GM19372 (cell line): ENCODE measurements around the gene PALM.

ENCODE experiments used
- ATAC-seq: cut with Tn5 transposase; IDR thresholded peaks from one replicate; pipeline ENCODE4 v1.9.1; 2021; ENCODE audit warnings: mild to moderate bottlenecking, low read depth, moderate library complexity; ENCODE audit not compliant: unreplicated experiment

Gene PALM

DNA sequence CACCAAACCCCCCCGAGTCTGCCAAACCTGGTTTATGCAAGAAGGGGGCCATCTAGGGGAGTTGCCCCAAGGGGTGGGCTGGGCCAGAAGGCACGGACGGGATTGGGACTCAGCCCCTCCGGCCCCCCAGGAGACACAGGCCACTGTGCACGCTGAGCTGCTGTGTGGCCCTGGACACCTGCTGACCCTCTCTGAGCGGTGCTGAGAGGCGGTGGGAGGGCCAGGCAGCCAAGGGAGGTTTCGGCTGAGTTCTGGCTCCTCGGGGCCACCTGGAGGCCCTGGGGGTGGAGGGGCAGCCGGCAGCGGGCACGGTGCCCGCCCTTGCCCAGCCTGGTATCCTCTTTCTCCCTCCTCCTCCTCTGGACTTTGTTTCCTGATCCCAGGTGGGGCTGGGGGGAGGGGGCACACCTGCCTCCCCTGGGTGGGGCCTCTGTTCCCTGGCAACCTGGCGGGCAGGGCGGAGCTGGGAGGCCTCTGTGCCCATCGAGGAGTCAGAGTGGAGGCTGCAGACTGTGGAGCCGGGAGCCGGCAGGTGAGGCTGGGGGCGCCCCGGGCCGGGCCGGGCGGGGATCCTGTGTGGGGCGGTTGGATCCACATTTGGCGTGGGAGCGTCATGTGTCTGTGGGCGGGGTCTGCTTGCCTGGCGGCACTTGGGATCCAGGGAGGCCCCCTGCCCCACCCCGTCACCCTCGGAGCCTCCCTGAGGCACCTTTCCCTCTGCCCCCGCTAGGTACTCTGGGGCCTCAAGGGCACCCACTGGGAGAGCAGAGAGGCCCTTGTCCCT, 42.1 kb downstream of the PALM start, which contains the start of gene MISP:
Gene MISP, plus strand, starts transcription at position 473 of the 784 bp plus-strand sequence. CDS start 5,835 bp downstream, outside the sequence.
- ATAC-seq, result no peak

DNA sequence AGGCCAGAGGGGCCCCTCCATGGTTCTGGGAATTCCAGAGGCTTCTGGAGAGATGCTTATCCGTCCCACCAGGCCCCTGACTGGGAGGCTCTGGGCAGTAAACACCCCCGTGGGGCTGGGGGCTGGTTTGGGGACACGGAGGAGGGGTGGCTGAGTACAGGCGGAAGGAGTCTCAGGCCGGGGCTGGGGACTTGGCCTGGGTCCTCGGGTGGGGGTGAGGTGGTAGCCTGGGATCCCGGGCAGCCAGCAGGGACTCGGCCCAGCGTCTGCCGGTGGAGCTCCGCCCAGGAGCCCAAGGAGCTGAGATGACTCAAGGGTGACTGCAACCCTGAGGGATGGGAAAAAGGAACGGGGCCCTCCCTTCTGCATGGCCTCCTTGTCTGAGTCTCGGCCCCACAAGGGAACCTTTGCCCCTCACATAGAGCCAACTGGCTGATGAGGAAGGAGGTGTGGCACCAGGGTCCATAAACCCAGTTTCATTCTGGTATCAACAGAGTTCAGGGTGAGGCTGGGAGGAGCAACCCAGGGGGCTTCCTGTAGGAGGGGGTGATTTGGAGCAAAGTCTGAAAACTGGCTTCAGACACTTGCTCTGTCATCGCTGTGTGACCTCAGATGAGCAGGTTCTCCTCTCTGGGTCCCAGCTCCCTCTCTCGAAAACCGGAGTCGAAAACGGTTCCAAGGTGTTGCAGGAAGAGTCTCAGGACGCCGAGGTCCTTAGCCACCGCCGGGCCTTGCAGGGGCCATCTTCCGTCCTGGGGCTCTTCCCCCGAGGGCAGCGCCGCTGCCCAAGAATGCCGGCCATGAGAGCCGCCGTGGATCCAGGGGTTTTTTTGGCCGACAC, 43.0 kb downstream of the PALM start:
- no peak for ATAC-seq

DNA sequence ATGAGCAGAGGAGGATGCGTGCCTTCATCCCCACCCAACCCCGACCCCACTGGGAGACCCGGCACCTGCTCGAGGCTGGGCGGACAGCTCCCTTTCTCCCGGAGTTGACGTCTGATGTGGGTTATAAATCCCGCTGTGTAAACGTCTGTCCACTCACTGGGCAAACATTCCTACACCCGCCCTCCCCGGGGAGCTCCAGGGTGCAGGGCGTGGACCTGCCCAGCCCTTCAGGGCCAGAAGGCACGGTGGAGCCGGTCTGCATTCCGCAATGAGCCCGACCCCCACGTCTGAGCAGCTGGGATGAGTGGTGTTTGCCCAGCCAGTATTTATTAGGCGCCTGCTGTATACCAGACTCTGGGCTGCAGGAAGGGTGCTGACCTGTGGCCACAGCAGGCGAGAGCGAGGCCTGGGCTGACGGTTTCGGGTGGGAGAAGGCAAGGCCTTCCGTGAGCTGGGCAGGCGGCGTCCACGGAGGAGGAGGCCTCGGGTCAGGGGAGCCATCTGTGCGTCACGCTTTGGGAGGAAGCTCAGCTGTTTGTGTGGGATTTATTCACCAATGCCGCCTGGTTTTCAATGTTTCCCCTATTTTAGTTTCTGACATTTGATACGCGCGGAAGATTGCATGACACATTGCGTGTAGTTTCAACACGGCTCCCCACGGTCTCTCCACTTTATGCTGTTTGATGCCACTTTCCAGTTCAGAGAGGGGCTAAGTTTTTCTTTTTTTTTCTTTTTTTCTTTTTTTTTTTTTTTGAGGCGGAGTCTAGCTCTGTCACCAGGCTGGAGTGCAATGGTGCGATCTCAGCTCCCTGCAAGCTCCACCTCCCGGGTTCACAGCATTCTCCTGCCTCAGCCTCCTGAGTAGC, 44.1 kb downstream of the PALM start:
- no peak for ATAC-seq

DNA sequence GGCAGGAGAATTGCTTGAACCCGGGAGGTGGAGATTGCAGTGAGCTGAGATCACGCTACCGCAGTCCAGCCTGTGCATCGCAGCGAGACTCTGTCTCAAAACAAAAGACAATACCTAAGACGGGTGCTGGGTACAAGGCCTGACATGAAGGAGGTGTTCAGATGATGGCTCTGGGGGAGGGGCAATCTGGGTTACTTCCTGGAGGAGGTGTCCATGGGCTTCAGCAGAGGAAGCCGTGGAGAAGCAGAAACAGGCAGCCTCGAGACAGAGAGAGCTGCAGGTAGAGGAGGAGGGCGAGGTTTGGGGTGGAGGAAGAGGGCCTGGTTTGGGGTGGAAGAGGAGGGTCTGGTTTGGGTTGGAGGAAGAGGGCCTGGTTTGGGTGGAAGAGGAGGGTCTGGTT, 45.8 kb downstream of the PALM start:
- no peak for ATAC-seq

DNA sequence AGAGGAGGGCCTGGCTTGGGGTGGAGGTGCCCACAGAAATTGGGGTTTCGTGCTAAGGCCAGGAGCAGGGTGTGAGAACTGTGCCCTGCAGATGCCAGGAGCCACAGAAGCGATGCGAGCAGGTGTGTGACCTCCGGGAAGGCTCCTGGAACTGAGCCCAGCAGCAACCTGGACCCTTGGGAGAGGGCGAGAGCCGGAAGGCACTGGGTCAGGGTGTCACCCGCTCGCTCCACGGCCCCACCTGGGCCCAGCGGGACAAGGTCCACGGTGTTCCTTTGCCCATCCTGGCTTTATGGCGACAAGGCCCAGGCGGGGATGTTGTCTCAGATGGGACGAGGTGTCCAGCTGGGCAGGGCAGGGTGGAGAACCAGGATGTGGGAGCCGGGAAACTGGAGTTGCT, 46.3 kb downstream of the PALM start:
- no peak for ATAC-seq

DNA sequence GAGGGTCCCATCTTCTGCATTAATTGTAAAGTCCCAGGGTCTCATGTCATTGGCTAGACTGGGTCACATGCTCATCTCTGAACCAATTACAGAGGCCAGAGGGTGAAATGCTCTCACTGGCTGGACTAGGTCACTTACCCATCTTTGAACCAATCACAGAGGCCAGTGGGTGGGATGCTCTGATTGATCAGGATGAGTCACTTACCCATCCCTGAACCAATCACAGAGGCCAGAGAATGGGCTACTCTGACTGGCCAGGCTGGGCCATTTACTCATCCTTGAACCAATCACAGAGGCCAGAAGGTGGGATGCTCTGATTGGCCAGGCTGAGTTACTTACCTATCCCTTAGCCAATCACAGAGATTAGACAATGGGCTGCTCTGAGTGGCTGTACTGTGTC, 47.5 kb downstream of the PALM start:
- ATAC-seq, result no peak

DNA sequence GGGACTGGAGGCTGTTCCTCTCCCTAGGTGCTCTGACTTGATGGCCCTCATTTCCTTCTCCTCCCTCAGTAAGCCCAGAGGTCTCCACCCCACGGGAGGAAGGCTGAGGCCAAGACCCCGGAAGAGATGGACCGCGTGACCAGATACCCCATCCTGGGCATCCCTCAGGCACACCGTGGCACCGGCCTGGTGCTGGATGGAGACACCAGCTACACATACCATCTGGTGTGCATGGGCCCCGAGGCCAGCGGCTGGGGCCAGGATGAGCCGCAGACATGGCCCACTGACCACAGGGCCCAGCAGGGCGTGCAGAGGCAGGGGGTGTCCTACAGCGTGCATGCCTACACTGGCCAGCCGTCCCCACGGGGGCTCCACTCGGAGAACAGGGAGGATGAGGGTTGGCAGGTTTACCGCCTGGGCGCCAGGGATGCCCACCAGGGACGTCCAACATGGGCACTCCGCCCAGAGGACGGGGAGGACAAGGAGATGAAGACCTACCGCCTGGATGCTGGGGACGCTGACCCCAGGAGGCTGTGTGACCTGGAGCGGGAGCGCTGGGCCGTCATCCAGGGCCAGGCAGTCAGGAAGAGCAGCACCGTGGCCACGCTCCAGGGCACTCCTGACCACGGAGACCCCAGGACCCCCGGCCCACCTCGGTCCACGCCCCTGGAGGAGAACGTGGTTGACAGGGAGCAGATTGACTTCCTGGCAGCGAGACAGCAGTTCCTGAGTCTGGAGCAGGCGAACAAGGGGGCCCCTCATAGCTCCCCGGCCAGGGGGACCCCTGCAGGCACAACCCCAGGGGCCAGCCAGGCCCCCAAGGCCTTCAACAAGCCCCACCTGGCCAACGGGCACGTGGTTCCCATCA, 48.3 kb downstream of the PALM start:
- no peak for ATAC-seq

DNA sequence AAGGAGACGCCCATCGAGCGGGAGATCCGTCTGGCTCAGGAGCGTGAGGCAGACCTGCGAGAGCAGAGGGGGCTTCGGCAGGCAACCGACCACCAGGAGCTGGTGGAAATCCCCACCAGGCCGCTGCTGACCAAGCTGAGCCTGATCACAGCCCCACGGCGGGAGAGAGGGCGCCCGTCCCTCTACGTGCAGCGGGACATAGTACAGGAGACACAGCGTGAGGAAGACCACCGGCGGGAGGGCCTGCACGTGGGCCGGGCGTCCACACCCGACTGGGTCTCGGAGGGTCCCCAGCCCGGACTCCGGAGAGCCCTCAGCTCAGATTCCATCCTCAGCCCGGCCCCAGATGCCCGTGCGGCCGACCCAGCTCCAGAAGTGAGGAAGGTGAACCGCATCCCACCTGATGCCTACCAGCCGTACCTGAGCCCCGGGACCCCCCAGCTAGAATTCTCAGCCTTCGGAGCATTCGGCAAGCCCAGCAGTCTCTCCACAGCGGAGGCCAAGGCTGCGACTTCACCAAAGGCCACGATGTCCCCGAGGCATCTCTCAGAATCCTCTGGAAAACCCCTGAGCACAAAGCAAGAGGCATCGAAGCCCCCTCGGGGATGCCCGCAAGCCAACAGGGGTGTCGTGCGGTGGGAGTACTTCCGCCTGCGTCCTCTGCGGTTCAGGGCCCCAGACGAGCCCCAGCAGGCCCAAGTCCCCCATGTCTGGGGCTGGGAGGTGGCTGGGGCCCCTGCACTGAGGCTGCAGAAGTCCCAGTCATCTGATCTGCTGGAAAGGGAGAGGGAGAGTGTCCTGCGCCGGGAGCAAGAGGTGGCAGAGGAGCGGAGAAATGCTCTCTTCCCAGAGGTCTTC, 49.3 kb downstream of the PALM start:
- ATAC-seq, result no peak

DNA sequence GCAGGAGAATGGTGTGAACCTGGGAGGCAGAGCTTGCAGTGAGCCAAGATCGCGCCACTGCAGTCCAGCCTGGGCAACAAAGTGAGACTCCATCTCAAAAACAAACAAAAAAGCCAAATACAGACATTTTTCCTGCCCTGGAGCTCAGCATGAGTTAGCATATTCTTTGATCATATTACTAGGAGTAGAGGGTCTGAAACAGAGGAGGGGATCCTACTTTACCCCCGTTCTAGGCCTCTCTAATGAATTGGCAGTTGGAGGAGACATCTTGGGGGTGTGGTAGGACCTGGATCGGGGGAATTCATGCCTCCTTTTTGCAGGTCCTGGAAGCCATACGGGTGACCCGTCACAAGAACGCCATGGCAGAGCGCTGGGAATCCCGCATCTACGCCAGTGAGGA, 54.4 kb downstream of the PALM start:
- ATAC-seq, result no peak

DNA sequence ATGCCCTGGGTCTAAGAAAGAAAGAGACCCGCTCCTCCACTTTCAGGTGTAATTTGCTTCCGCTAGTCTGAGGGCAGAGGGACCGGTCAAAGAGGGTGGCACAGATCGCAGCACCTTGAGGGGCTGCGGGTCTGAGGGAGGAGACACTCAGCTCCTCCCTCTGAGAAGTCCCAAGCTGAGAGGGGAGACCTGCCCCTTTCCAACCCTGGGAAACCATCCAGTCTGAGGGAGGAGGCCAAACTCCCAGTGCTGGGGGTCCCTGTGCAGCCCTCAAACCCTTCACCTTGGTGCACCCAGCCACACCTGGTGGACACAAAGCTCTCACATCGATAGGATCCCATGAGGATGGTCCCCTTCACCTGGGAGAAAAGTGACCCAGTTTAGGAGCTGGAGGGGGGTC, 55.1 kb downstream of the PALM start:
- ATAC-seq, result no peak

DNA sequence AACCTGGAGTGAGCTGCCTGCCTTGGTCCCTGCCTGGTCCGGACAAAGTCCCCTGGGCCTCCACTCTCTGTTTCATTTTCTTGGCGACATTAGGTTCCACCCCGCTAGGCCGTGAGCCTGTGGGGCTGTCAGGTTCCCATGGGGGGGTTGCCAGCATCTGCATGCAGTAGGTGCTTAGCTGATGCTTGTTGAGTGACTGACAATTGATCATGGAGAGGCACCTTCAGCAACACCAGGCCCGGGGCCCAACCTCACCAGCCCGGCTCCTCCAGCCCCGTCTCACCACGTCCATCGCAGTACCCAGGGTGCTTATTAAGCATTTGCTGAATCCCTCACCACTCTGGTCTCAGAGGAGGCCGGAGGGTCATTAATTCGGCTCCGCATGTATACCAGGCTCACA, 55.6 kb downstream of the PALM start:
- ATAC-seq, result no peak

DNA sequence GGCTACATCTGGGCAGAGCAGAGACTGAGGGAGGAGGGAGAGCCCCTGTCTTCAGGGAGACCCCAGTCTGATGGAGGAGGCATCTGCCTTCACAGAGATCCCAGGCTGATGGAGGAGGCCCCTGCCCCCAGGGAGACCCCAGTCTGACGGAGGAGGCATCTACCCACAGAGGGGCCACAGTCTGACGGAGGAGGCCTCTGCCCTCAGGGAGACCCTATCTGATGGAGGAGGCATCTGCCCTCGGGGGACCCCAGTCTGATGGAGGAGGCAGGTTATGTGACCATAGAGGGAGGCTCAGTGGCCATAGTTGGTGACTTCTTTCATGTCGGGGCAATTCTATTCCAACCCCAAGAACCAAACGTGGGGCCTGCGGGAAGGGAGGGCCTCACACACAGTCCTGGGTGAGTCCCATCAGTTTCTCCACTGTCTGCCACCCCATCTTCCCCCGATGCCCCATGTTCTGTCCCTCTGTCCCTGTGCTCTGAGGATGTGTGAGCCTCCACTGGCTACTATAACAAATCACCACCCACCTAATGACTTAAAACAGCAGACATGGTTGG, 56.5 kb downstream of the PALM start:
- no peak for ATAC-seq

DNA sequence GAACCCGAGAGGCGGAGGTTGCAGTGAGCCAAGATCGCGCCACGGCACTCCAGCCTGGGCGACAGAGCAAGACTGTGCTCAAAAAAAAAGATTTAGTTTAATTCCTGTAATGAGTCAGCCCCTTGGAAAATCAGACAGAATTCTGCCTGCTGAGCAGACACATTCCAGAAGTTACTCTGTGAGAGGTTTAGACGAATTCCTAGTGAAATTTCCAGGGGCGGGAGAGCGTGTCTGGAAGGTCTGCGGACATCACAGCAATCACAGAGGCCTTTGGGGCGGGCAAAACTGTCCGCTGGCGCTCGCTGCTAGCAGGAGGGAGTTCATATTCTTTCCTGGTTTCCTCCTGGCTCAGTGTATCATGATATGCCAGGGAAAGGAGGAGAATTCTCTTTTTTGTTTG, 59.7 kb downstream of the PALM start:
- no peak for ATAC-seq

DNA sequence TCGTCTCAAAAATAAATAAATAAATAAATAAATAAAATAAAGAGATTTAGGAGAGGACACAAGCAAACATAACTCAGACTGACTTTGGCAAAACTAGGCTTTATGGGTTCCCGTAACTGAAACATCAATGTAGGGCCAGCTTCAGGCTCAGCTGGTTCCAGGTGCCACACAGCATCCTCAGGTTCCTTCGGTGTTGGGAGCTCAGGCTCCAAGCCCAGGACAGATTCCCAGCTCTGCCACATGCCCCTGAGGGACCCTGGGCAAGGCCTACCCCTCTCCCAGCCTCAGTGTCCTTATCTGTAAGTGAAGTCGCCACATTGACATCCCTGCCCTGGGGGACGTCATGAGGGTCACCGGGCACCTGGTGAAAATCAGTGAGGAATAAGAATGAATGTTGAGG, 60.9 kb downstream of the PALM start:
- no peak for ATAC-seq

DNA sequence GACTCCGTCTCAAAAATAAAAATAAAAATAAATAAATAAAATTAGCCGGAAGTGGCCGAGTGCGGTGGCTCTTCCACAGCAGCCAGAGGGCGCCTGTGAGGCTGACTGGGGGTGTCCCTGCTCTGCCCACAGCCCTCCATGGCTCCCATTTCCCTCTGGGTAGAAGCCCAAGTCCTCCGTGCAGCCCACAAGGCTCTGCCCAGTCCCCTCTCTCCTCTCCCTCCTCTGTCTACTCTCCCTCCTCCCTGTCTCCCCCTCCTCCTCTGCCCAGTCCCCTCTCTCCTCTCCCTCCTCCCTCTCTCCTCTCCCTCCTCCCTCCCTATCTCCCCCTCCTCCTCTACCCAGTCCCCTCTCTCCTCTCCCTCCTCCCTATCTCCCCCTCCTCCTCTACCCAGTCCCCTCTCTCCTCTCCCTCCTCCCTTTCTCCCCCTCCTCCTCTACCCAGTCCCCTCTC, 62.6 kb downstream of the PALM start:
- ATAC-seq, result no peak

DNA sequence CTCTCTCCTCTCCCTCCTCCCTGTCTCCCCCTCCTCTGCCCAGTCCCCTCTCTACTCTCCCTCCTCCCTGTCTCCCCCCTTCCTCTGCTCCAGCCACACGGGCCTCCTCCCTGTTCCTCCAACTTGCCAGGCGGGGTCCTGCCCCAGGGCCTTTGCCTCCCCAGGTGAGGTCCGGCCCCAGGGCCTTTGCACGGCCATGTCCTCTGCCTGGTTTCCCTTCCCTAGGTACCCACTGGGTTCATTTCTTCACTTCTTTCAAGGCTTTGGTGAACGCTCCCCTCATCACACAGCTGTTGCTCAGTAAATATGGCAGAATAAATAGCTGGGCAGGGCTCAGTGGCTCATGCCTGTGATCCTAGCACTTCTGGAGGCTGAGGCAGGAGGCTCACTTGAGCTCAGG, 63.3 kb downstream of the PALM start:
- no peak for ATAC-seq

DNA sequence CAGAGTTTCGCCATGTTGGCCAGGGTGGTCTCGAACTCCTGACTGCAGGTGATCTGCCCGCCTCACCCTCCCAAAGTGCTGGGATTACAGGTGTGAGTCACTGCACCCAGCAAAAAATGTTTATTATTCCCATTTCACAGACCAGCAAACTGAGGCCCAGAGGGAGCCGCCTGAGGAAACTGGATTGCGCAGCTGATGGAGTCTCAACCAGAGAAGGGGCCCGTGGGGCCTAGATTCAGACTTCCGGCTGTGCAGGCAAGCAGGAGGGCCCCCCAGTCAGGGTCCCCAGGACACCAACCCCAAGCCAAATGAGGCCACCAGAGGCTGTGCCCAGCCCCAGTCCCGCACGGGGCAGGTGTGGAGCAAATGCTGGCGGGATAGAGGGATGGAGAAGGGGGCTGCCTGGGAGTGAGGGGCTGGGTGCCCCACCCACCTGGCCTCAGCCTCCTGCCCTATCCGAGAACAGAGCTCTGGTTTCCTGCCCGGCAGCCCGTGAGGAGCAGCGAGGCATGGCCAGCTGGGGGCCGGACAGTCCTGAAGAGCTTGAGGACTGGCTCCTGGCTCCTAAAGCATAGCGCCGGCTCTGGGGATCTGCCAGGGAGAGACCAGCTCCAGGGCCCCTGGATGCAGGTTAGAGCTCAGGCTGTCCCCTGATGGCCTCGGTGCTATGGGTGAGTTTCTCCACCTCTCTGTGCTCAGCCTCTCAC, 64.1 kb downstream of the PALM start:
- no peak for ATAC-seq

DNA sequence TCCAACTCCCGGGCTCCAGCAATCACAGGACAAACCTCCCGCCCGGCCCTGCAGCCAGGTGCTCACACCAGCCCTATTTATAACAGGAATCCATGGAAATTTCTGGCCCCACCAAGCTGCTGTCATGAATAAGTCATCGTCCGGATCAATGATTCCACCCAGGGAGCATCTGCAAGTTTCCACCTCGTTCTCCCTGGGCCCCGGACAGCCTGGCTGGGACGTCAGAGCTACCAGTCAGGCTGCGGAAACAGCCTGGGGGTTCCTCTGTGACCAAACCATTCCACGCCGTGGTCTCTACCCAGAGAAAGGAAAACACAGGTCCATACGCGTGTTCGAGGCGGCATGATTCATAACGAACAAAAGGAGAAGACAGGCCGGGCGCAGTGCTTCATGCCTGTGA, 67.8 kb downstream of the PALM start:
- no peak for ATAC-seq
